Activated CD8-positive, alpha-beta memory T cell treated with anti-CD3 and anti-CD28 coated beads, Interleukin-2, amount 50 U/mL, for 24 hours (primary cell): Measurements from ENCODE around the gene POFUT1.
A peak's percentile ranks its signal among the peaks of the same experiment; 100 is the strongest.

Experiments used
- DNase-seq: peaks from one replicate; pipeline ENCODE4 v3.0.0-alpha.2; 2020; ENCODE audit errors: extremely low read depth

Gene POFUT1

DNA sequence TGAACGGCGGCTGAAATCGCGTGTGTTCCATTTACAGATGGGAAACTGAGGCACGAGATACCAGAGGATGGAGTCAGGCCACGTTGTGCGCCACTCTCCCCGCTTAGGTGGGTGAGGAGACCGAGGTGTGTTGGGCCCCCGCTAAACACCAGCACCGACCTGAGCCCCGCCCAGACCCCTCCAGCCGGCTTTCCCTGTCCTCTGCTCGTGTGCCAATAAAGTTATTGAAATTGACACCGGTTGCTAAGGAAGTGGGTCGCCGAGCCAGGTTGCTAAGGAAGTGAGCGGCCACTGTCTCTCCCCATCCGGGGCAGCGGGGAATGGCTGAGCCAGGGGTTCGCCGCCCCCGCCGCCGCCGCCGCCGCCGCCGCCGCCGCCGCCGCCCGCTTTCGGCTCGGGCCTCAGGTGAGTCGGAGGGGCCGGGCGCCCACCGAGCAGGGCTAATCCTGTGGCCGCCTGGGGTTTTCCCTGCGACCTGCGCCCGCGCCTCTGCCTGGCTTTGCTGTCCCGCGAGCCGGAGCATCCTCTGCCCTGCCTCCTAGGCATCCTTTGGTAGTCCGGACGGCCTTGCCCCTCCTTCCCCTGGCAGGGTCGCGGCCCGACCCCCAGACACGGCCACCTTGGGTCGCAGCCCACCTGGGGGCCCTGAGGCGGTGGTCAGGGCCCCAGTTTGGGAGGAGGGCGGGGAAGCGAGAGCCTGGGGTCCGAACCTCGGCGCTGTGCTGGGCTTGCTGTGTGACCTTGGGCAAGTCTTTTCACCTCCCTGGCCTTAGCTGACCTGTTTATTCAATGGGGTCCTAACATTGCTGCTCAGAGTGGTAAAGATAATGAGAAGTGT is 69.9 kb downstream of the POFUT1 start, which contains the start of gene KIF3B:
Gene KIF3B, plus strand, starts transcription at position 291 of the 838 bp plus-strand sequence. CDS start 32,127 bp downstream, outside the sequence.
- DNase-seq: peak; percentile 87

DNA sequence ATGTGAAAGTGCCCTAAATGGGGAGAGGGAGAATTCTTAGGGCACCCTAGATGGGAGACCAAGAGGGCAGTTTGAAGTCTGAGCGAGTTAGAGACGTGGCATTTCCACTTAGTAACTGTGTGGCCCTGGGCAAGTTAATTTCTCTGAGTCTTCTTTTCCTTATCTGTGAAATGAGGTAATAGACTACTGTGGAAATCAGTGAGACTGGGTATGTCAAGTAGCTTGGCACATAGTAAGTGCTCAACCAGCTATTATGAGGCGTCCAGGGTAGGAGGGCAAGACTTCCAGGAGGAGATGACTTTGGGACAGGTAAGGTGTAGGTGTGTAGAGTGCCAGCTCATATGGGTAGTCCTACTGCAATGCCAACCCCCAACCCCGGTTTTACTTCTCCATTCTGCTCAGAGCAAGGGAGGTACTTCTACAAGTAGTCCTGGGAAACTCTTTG is 70.5 kb downstream of the POFUT1 start:
- DNase-seq: no peak

DNA sequence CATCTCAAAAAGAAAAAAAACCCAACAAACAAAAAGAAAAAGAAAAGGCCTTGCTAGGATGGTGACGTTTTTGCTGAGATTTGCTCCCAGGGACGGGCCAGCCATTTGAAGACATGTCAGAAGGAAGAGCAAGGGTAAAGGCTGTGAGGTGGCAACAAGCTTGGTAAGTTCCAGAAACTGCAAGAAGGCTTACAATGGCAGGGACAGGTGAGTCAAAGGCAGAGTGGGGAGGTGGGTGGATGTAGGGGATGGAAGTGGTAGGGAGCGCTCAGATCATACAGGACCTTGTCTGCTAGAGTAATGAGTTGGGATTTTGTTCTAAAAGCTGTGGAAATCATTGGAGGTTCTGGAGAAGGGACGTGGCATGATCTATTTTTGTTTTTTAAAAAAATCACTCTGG is 74.0 kb downstream of the POFUT1 start:
- DNase-seq: no peak

DNA sequence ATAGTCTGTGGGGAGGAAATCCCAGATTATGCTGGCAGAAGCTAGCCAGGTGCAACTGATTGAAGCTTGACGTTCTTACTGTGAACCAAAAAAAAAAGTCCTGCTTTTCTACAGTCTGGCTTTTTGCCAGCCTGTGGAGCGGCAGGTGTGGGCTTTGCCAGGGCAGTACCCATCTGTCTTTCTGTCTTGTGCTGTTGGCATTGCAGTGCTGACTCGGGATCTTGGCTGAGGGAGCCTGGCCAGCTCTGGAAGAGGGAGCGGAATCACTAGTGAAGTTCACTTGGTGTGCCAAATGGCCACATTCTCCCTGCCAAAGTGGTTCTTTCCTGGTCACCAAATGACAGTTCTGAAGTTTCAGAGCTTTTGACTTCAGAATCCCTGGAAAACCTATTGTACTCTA is 74.8 kb downstream of the POFUT1 start:
- DNase-seq: no peak

DNA sequence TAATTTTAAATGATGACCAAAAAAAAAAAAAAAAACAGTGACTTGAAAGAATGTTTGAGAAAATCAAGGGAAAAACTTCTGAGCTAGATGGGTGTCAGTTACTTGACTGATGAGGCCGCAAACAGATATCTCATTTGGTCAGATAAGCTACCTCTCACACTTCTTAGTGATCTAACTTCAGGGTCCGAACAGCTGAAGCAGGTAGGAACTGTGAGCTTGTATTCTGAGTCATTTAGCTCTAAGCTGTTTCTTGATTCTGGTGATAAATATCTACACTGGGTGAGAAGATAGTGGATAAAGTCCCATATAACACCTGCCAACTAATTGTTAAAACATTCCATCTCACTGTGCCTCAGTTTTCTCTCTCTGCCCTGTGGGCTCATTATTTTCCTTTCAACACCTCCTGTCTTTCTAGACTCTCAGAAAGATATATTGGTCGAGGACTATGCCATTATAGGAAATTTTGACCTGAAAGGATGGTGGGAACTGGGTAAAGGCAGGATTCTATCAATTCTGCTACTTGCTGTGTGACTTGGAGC is 77.5 kb downstream of the POFUT1 start:
- DNase-seq: no peak

DNA sequence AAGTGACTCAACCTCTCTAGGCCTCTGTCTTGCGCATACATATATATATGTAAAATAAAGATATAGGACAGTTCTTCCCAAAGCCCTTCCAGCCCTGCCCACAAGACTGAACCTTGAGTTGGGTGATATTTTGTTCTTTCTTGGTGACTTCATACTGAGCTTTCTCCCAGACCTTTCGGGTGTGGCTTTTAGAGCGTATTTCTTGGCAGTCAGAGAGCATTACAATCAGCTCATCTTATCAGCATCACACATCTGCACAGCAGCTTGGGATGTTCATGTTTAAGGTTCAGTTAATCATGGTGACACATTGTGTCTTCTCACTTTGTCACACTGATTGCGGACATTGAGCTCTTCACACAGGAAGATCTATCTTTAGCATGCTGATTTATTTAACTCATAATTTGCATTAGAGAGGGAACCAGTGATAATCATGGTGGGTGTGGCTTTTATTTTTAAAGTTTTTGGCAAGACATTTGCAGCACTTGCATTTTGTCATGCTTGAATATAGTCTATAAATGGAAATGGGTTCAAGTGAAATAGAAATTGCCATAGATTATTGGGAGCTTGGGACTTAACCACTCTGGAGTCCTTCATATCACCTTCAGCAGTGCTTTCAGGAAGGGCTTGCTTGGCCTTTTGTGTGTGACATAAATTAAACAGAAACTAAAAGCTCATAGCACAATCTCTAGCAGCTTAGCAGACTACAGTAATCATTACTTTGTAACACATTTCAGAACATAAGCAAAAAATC is 78.1 kb downstream of the POFUT1 start:
- peak; percentile 31 for DNase-seq

DNA sequence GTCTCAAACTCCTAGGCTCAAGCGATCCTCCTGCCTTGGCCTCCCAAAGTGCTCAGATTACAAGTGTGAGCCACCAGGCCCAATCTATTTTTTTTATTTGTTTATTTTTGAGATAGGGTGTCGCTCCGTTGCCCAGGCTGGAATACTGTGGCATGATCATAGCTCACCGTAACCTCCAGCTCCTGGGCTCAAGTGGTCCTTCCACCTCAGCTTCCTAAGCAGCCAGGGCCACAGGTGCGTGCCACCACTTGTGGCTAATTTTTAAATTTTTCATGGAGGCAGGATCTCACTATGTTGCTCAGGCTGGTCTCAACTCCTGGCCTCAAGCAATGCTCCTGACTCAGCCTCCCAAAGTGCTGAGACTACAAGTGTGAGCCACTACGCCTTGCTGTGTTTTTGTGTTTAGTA is 79.6 kb downstream of the POFUT1 start:
- DNase-seq: no peak
